HG03432 (cell line): ENCODE results near the gene C5orf22.
"Not testable (repeated sequence)": the region's sequence is repeated elsewhere in the genome, so short reads cannot be mapped to it uniquely, and the experiment has no call there.

Experiments
- ATAC-seq: cut with Tn5 transposase; IDR thresholded peaks from one replicate; pipeline ENCODE4 v1.9.1; 2021; ENCODE audit warnings: mild to moderate bottlenecking, moderate library complexity; ENCODE audit not compliant: unreplicated experiment

Gene C5orf22

GRCh38 chr5:31598640-31599611, 66.8 kb downstream of the C5orf22 start:
- ATAC-seq, result no peak

- not testable (repeated sequence) for ATAC-seq
Measured at GRCh38 chr5:31602305-31602704, 70.2 kb downstream of the C5orf22 start.

- no peak for ATAC-seq
Measured at GRCh38 chr5:31604240-31604639, 72.1 kb downstream of the C5orf22 start.

GRCh38 chr5:31604644-31605043, 72.5 kb downstream of the C5orf22 start:
- no peak for ATAC-seq
